GM06990 (cell line): ENCODE data around the gene MGST2.

ENCODE experiments used
- DNase-seq: peaks from one replicate; pipeline ENCODE4 v3.0.0-alpha.2; 2011; ENCODE audit not compliant: insufficient read length; ENCODE audit errors: extremely low read depth
- H3K27me3 ChIP-seq: replicated peaks from 2 replicates; pipeline ENCODE4 v1.6.0; 2011; ENCODE audit warnings: low read length; ENCODE audit not compliant: control insufficient read depth, insufficient read depth
- H3K36me3 ChIP-seq: 2 replicates; pipeline ENCODE4 v1.5.1; 2011; ENCODE audit warnings: low read length; ENCODE audit not compliant: control insufficient read depth, insufficient read depth
- H3K4me3 ChIP-seq: replicated peaks from 2 replicates; pipeline ENCODE4 v1.5.1; 2011; ENCODE audit warnings: low read depth, mild to moderate bottlenecking, control low read depth, low read length
- CTCF ChIP-seq: IDR thresholded peaks from 2 replicates; pipeline ENCODE4 v1.5.1; 2011; ENCODE audit warnings: low read length, control low read depth, mild to moderate bottlenecking, inconsistent platforms; ENCODE audit not compliant: insufficient read depth, poor library complexity, severe bottlenecking

Gene MGST2

GRCh38 chr4:139639654-139640053 lies 26.0 kb upstream of the MGST2 start:
- H3K36me3 ChIP-seq: no peaks in the 10 kb centered on the region
- H3K4me3 ChIP-seq: no peak overlapping the region
- no peaks in the 10 kb centered on the region for H3K27me3 ChIP-seq
- no peak for TF ChIP-seq CTCF
- DNase-seq: no peak

GRCh38 chr4:139641218-139641617 lies 24.4 kb upstream of the MGST2 start:
- no peaks in the 10 kb centered on the region; the same call in 1 of the 2 replicates for H3K27me3 ChIP-seq
- DNase-seq: no peak
- no peak for TF ChIP-seq CTCF
- no peak overlapping the region for H3K4me3 ChIP-seq
- no peaks in the 10 kb centered on the region for H3K36me3 ChIP-seq

GRCh38 chr4:139642364-139642763 lies 23.3 kb upstream of the MGST2 start:
- no peak for DNase-seq
- no peaks in the 10 kb centered on the region; the same call in 1 of the 2 replicates for H3K27me3 ChIP-seq
- no peak for TF ChIP-seq CTCF
- H3K4me3 ChIP-seq: no peak overlapping the region
- H3K36me3 ChIP-seq: no peaks in the 10 kb centered on the region

GRCh38 chr4:139643042-139643895 lies 22.4 kb upstream of the MGST2 start:
- H3K27me3 ChIP-seq: no peaks in the 10 kb centered on the region; the same call in 1 of the 2 replicates
- no peaks in the 10 kb centered on the region for H3K36me3 ChIP-seq
- TF ChIP-seq CTCF: no peak
- no peak overlapping the region for H3K4me3 ChIP-seq
- DNase-seq: no peak

GRCh38 chr4:139645458-139645857 lies 20.2 kb upstream of the MGST2 start:
- no peak for TF ChIP-seq CTCF
- Histone ChIP-seq H3K36me3 (no peaks in the 10 kb centered on the region), H3K4me3 (no peak overlapping the region), H3K27me3 (no peaks in the 10 kb centered on the region; the same call in 1 of the 2 replicates)
- no peak for DNase-seq

GRCh38 chr4:139647184-139647583 lies 18.4 kb upstream of the MGST2 start:
- no peak for TF ChIP-seq CTCF
- H3K4me3 ChIP-seq: no peak overlapping the region
- no peaks in the 10 kb centered on the region for H3K36me3 ChIP-seq
- DNase-seq: no peak
- H3K27me3 ChIP-seq: no peaks in the 10 kb centered on the region; the same call in 1 of the 2 replicates
